GM18520 (cell line): ENCODE measurements around the gene THRSP.
"Not testable (repeated sequence)": the region's sequence is repeated elsewhere in the genome, so short reads cannot be mapped to it uniquely, and the experiment has no call there.

Source experiments
- ATAC-seq: cut with Tn5 transposase; IDR thresholded peaks from one replicate; pipeline ENCODE4 v1.9.1; 2021; ENCODE audit not compliant: unreplicated experiment

Gene THRSP

GRCh38 chr11:78063440-78064181 lies at the start of gene THRSP:
TSS of gene THRSP (plus strand) at chr11:78063861. CDS start at chr11:78063882, 21 bp downstream.
- ATAC-seq, result no peak

- ATAC-seq, result not testable (repeated sequence)
These were observed 48.6 kb upstream of the THRSP start for GRCh38 chr11:78014937-78015520.

- no peak for ATAC-seq
These were observed 47.8 kb upstream of the THRSP start for GRCh38 chr11:78015878-78016277.

GRCh38 chr11:78019808-78020207 lies 43.9 kb upstream of the THRSP start:
- no peak for ATAC-seq

- no peak for ATAC-seq
These were observed 43.4 kb upstream of the THRSP start for GRCh38 chr11:78020246-78020645.

GRCh38 chr11:78021611-78022010 lies 42.0 kb upstream of the THRSP start:
- ATAC-seq, result no peak

GRCh38 chr11:78022397-78023396 lies 41.0 kb upstream of the THRSP start, which contains the start of gene KCTD14:
TSS of gene KCTD14 (minus strand) at chr11:78023276. CDS start at chr11:78023249, 27 bp downstream.
- no peak for ATAC-seq

GRCh38 chr11:78023426-78023825 lies 40.2 kb upstream of the THRSP start:
- no peak for ATAC-seq

- ATAC-seq, result no peak
These were observed 38.3 kb upstream of the THRSP start for GRCh38 chr11:78025378-78025777.

GRCh38 chr11:78027759-78028158 lies 35.9 kb upstream of the THRSP start:
- no peak for ATAC-seq

GRCh38 chr11:78028423-78028822 lies 35.2 kb upstream of the THRSP start:
- ATAC-seq, result not testable (repeated sequence)

GRCh38 chr11:78030429-78031325 lies 33.0 kb upstream of the THRSP start:
- no peak for ATAC-seq

GRCh38 chr11:78031629-78032028 lies 32.0 kb upstream of the THRSP start:
- peak; percentile 90 for ATAC-seq

- ATAC-seq, result no peak
These were observed 31.6 kb upstream of the THRSP start for GRCh38 chr11:78032090-78032489.

GRCh38 chr11:78033040-78033439 lies 30.6 kb upstream of the THRSP start:
- ATAC-seq, result no peak

GRCh38 chr11:78034623-78035022 lies 29.0 kb upstream of the THRSP start:
- ATAC-seq, result no peak

GRCh38 chr11:78036313-78036712 lies 27.3 kb upstream of the THRSP start:
- ATAC-seq, result no peak

GRCh38 chr11:78037056-78037455 lies 26.6 kb upstream of the THRSP start:
- no peak for ATAC-seq

GRCh38 chr11:78037825-78038620 lies 25.6 kb upstream of the THRSP start:
- ATAC-seq, result no peak
